ENCODE results near the gene SCIN.
A peak's percentile ranks its signal among the peaks of the same experiment; 100 is the strongest.

Gene SCIN

DNA sequence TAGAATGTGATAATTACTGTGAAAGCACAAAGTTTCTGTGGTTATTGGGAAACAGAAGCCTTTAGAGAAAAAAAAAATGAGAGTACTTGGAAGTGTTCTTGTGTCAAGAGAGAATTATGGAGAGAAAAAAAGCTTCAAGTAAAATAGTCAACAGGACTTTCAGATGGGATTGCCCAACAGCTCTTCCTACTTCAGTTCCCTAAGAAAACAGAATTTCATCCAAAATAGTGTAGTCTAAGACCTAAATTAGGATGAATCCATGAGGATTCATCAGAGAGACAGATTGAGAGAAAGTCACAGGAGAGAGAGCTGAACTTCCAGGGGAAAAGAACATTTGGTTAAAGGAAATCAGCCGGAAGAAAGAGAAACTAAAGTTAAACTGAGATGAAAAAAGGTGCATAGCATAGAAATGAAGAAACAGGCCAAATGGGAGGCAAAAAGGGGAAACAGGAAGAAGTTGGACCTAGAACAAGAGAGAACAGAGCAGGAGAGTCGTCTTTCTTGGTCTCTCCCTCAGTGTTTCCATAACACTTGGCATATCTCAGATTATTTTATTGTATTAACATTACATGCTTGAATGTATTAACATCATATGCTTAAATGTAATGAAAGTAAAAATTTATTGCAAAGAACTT is 2.5 kb downstream of the SCIN start:
- H3K27ac ChIP-seq = peak overlapping the region; percentile 15
- no peak for TF ChIP-seq ZFX (IDR thresholded peaks at IDR 0.05; ENCODE audit: borderline replicate concordance)
- TF ChIP-seq, protein P1, sequence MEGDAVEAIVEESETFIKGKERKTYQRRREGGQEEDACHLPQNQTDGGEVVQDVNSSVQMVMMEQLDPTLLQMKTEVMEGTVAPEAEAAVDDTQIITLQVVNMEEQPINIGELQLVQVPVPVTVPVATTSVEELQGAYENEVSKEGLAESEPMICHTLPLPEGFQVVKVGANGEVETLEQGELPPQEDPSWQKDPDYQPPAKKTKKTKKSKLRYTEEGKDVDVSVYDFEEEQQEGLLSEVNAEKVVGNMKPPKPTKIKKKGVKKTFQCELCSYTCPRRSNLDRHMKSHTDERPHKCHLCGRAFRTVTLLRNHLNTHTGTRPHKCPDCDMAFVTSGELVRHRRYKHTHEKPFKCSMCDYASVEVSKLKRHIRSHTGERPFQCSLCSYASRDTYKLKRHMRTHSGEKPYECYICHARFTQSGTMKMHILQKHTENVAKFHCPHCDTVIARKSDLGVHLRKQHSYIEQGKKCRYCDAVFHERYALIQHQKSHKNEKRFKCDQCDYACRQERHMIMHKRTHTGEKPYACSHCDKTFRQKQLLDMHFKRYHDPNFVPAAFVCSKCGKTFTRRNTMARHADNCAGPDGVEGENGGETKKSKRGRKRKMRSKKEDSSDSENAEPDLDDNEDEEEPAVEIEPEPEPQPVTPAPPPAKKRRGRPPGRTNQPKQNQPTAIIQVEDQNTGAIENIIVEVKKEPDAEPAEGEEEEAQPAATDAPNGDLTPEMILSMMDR (IDR thresholded peaks at IDR 0.05) = no peak

DNA sequence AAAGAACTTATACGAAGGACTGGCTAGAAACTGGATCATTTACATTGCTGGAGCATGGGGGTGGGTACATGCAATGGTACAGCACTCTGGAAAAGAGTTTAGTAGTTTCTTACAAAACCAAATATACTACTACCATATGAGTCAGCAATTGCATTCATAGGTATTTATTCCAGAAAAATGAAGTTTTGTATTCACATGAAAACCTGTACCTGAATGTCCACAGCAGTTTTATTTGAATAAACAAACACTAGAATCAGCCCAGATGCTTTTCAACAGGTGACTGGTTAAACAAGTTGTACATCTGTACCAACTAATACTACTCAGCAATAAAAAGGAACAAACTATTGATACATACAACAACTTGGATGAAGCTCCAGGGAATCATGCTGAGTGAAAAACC is 3.4 kb downstream of the SCIN start:
- TF ChIP-seq, protein P1 (IDR thresholded peaks at IDR 0.05) = no peak
- TF ChIP-seq ZFX (IDR thresholded peaks at IDR 0.05; ENCODE audit: borderline replicate concordance) = no peak
- H3K27ac ChIP-seq = peak overlapping the region; percentile 15; the same call in 1 of the 2 replicates

DNA sequence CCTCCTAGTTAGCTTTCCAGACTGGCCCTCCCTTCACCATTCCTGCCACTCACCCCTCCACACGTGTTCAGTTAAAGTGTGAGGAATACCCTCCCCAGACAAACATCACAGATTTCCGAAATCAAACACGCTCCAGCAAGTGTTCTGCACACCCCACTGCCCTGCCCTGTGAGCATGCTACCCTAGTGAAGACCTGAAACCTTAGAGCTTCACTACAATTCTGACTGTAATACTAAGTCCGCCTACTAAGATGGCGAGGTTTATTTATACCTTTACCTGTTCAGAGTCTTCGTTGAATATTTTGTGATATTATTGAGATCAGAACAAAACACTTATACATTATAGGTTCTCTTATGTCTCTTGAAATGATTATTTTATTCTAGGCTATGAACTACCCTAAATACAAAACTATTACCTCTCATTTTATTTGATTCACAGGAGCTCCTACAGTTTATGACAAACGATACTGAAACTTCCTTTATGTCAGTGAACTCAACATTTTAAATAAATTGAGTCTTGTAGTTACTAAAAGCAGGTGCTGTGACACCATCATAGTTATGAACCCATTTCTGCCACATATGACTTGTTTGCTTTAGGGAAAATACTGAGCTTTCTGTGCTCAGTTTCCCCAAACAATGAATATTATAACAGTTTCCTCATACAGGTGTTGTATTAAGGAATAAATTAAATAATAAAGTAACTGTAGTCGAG is 8.6 kb downstream of the SCIN start:
- H3K27ac ChIP-seq = no peak overlapping the region
- TF ChIP-seq, protein P1 (IDR thresholded peaks at IDR 0.05) = no peak
- TF ChIP-seq ZFX (IDR thresholded peaks at IDR 0.05; ENCODE audit: borderline replicate concordance) = no peak

DNA sequence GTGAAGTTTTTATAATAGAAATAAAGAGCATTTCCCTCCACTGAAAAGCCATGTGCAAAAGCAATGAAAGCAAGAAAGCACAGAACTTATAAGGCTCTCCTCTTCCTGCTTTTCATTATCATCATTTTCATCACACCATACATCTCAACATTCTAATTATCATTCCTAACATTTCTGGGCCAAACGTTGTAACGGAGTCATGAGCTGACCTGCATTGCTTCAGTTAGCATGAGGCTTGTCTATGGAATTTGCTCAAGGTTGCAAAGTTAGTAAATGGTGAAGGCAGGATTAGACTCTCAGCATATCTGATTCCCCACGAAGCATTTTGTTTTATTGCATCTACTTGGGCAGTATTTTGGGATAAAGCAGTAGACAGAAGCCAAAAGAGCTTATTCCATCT is 11.4 kb downstream of the SCIN start:
- TF ChIP-seq ZFX (IDR thresholded peaks at IDR 0.05; ENCODE audit: borderline replicate concordance) = no peak
- TF ChIP-seq, protein P1 (IDR thresholded peaks at IDR 0.05) = no peak

DNA sequence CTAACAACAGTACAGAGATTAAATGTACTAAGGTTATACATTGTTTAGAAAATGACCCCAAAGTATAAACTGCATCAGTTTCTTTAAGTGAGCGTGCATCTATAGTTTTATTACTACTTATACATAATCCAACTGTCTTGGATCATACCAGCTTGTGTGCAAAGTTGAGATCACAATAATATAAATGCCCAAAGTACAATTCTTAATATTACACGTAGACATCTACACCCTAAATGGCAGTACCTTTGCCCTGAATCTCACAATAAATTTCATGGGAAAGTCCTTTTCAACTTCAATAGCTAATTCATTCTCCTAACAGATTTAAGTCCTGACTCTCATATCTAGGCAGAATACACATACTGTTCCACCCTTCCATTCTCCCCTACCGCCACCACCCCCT is 11.8 kb downstream of the SCIN start:
- H3K27ac ChIP-seq = no peak overlapping the region
- TF ChIP-seq ZFX (IDR thresholded peaks at IDR 0.05; ENCODE audit: borderline replicate concordance) = no peak
- TF ChIP-seq, protein P1 (IDR thresholded peaks at IDR 0.05) = no peak

More for the DNA sequence above, 11.4 kb downstream of the SCIN start:
- no peak overlapping the region for H3K27ac ChIP-seq

DNA sequence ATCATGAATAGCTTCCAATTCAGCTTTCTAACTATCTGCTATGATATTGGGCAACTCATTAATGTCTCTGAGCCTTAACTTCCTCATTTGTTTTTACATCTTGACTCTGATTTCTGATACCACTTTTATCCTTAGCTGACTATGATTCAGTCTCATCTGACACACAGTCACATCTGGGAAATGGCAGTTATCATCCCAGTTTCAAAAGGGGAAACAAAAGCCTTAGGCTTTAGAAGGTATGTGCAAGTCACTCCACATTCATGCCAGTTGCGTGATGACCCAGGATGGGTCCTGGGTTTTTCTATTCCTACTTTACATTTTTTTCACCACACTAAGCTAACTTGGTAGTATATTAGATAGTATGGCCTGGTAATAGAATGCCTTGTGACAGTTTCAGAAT is 12.7 kb downstream of the SCIN start:
- TF ChIP-seq, protein P1 (IDR thresholded peaks at IDR 0.05) = no peak
- TF ChIP-seq ZFX (IDR thresholded peaks at IDR 0.05; ENCODE audit: borderline replicate concordance) = no peak
- peak overlapping the region; percentile 36 for H3K27ac ChIP-seq

DNA sequence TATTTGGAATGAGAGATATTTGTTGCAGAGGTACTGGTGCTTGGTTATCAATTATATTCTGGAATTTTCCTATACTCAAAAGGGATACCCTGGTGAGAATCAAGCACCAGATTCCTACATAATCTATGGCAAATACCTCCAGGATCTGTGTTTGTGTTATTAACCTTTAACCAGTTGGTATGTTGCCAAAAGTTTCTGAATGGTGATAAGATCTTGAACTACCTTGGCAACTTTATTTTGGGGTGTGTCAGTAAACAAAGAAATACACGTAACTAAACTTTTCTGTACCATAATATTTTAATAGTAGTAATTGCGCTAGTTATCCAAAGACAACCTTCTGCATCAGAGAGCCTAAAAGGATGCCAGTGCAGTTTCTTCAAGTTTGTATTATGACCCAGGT is 13.4 kb downstream of the SCIN start:
- H3K27ac ChIP-seq = peak overlapping the region; percentile 36
- TF ChIP-seq, protein P1 (IDR thresholded peaks at IDR 0.05) = no peak
- TF ChIP-seq ZFX (IDR thresholded peaks at IDR 0.05; ENCODE audit: borderline replicate concordance) = no peak
